Skeletal muscle satellite cell (primary cell): ENCODE data around the gene TPRG1.

Source experiments
- H3K27me3 ChIP-seq: 2 replicates; pipeline ENCODE4 v1.7.0; 2013; ENCODE audit warnings: low read length; ENCODE audit not compliant: control insufficient read depth, insufficient read depth
- H3K36me3 ChIP-seq: 2 replicates; pipeline ENCODE4 v1.7.0; 2013; ENCODE audit warnings: mild to moderate bottlenecking, control low read depth, low read length; ENCODE audit not compliant: insufficient read depth
- H3K4me1 ChIP-seq: 2 replicates; pipeline ENCODE4 v1.7.0; 2013; ENCODE audit warnings: low read length; ENCODE audit not compliant: control insufficient read depth, insufficient read depth
- H3K4me2 ChIP-seq: 2 replicates; pipeline ENCODE4 v1.7.0; 2013; ENCODE audit warnings: mild to moderate bottlenecking, low read length
- H3K4me3 ChIP-seq: 2 replicates; pipeline ENCODE4 v1.7.0; 2013; ENCODE audit warnings: low read length
- H3K9ac ChIP-seq: 2 replicates; pipeline ENCODE4 v1.7.0; 2013; ENCODE audit warnings: mild to moderate bottlenecking, low read depth, low read length, moderate library complexity
- H3K9me3 ChIP-seq: replicated peaks from 2 replicates; pipeline ENCODE4 v1.7.0; 2013; ENCODE audit warnings: mild to moderate bottlenecking, control low read depth, low read length

The TPRG1 gene

GRCh38 chr3:189286916-189287315 lies 115.1 kb downstream of the TPRG1 start:
- no peaks in the 10 kb centered on the region for H3K4me1 ChIP-seq
- H3K4me2 ChIP-seq, result no peak overlapping the region
- no peaks in the 10 kb centered on the region for H3K9me3 ChIP-seq
- H3K9ac ChIP-seq, result no peak overlapping the region
- no peak overlapping the region for H3K4me3 ChIP-seq
- no peaks in the 10 kb centered on the region for H3K27me3 ChIP-seq
- H3K36me3 ChIP-seq, result no peaks in the 10 kb centered on the region

DNA sequence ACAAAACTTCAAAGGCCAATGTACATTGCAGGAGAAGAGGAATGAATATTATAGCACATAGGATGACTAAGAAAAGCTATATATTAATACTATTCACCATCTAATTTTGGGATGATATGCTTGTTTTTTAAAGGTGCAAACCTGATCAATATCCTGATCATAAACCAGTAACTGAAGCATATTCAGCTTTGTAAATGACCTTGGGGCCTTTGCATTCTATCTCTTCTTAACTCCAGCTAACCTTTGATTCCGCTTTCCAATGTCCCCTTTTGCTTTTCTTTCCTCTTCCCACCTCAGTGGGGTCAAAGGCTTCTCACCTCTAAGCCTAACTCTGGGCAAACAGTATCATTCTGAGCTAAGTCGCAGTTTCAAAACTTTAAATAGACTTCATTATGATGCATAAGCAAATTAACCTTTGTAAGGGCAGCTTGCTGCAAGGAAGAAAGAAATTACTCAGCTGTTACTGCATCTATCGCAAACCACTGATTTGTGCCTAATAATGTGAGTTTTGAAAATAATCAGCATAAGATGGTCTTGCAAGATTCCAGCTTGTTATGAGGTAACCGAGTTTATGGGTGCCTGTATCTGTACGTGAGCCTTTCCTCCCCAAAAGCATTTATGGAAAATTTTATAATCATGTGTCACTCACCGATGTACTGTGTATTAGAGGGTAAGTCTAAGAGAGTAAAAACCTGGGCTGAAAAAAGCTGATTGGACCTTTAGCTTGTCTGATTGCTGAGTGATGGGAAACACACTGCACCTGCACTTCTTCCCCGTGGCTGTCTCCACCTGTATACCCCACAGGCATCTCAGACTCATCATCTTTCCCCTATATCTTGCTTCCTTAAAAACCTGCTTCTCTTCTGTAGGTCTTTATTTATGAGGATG lies 116.8 kb downstream of the TPRG1 start:
- H3K4me3 ChIP-seq, result no peak overlapping the region
- peaks cover 11% of the 10 kb centered on the region for H3K4me1 ChIP-seq

GRCh38 chr3:189289251-189289650 lies 117.5 kb downstream of the TPRG1 start:
- peaks cover 11% of the 10 kb centered on the region for H3K4me1 ChIP-seq
- no peaks in the 10 kb centered on the region for H3K36me3 ChIP-seq
- H3K4me2 ChIP-seq, result no peak overlapping the region
- no peaks in the 10 kb centered on the region for H3K9me3 ChIP-seq
- no peaks in the 10 kb centered on the region for H3K27me3 ChIP-seq
- H3K9ac ChIP-seq, result no peak overlapping the region
- H3K4me3 ChIP-seq, result no peak overlapping the region

More for the DNA sequence above, 116.8 kb downstream of the TPRG1 start:
- H3K36me3 ChIP-seq, result no peaks in the 10 kb centered on the region
- H3K27me3 ChIP-seq, result no peaks in the 10 kb centered on the region
- no peak overlapping the region for H3K9ac ChIP-seq
- no peaks in the 10 kb centered on the region for H3K9me3 ChIP-seq
- no peak overlapping the region for H3K4me2 ChIP-seq

- Histone ChIP-seq H3K9ac (no peak overlapping the region), H3K4me2 (peak overlapping the region; percentile 34), H3K27me3 (no peaks in the 10 kb centered on the region)
Observed at GRCh38 chr3:189292667-189293484, 121.1 kb downstream of the TPRG1 start.

GRCh38 chr3:189294649-189295048 lies 122.9 kb downstream of the TPRG1 start:
- Histone ChIP-seq H3K4me2 (no peak overlapping the region), H3K4me3 (no peak overlapping the region)

More at GRCh38 chr3:189292667-189293484, 121.1 kb downstream of the TPRG1 start:
- H3K9me3 ChIP-seq, result no peaks in the 10 kb centered on the region
- no peaks in the 10 kb centered on the region for H3K36me3 ChIP-seq
- H3K4me3 ChIP-seq, result no peak overlapping the region
- peaks cover 11% of the 10 kb centered on the region for H3K4me1 ChIP-seq

GRCh38 chr3:189295089-189295488 lies 123.3 kb downstream of the TPRG1 start:
- Histone ChIP-seq H3K9me3 (no peaks in the 10 kb centered on the region), H3K4me3 (no peak overlapping the region), H3K27me3 (no peaks in the 10 kb centered on the region), H3K4me1 (peaks cover 20% of the 10 kb centered on the region), H3K9ac (no peak overlapping the region), H3K36me3 (no peaks in the 10 kb centered on the region), H3K4me2 (no peak overlapping the region)

More at GRCh38 chr3:189294649-189295048, 122.9 kb downstream of the TPRG1 start:
- Histone ChIP-seq H3K9me3 (no peaks in the 10 kb centered on the region), H3K9ac (no peak overlapping the region), H3K27me3 (no peaks in the 10 kb centered on the region), H3K4me1 (peaks cover 20% of the 10 kb centered on the region), H3K36me3 (no peaks in the 10 kb centered on the region)

- no peak overlapping the region for H3K9ac ChIP-seq
- H3K4me3 ChIP-seq, result no peak overlapping the region
- peaks cover 15% of the 10 kb centered on the region for H3K4me1 ChIP-seq
- no peaks in the 10 kb centered on the region for H3K27me3 ChIP-seq
- H3K4me2 ChIP-seq, result no peak overlapping the region
- no peaks in the 10 kb centered on the region for H3K9me3 ChIP-seq
- no peaks in the 10 kb centered on the region for H3K36me3 ChIP-seq
Observed at GRCh38 chr3:189297932-189298331, 126.2 kb downstream of the TPRG1 start.

DNA sequence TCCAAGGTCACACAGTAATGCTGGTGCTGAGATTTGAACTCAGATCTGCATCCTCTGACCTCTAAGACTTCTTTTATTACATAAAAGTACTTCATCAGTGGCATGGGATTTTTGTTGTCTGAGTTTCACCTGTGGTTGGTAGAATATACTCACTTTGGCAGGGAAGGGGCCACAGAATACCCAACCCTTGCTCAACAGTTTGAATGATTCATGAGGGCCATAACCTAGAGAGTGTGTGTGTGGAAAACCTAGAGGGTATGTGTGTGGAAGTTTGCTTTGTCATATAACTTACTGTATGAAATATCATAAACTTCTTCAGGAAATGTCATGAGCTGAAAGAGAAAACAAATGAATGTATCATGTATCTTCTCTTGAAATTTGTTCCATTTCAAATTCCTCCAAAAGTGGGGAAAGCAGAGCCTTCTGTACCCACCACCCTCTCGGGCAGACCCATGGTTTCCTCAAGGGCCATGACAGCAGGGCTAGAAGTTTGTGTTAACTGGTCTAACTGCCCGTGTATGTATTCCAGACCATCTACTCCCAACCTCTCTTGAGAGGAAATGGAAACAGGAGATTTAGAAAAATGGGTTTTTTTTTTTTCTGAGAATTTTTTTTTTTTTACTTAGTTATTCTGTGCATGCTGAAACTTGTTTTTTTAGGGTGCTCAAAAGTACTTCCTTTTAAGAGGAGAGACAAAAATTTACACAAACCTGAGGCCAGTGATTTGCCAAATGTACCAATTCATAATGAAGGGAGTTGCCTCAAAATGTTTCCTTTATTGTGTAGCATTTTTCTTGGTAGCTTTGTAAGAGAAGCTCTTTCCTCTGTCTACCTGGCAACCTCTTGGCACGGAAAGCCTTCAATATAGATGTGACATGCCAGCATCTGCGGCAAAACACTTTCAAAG lies 127.0 kb downstream of the TPRG1 start:
- Histone ChIP-seq H3K4me1 (peaks cover 8% of the 10 kb centered on the region), H3K36me3 (no peaks in the 10 kb centered on the region), H3K4me3 (no peak overlapping the region), H3K9ac (no peak overlapping the region), H3K4me2 (no peak overlapping the region), H3K9me3 (no peaks in the 10 kb centered on the region), H3K27me3 (no peaks in the 10 kb centered on the region)

DNA sequence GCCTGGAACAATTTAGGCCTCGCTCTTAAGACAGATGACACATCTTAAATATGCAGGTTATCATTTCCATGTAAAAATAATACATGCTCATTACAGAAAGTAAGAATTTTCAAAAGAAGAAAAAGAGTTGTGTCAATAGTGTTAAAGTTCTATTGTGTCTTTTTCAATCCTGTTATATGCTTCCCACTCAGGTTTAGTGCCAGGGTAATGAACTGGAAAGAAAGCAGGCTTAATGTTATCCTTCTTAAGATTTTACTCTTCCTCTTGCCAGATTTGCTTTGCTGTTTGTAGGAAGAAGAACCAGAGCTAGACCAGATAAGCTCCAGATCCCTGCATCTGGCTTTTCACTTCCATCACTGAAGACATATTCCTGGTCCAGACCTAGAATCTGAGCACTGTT lies 128.6 kb downstream of the TPRG1 start:
- Histone ChIP-seq H3K36me3 (no peaks in the 10 kb centered on the region), H3K4me1 (peaks cover 16% of the 10 kb centered on the region), H3K9ac (no peak overlapping the region), H3K4me3 (no peak overlapping the region), H3K4me2 (no peak overlapping the region), H3K9me3 (no peaks in the 10 kb centered on the region), H3K27me3 (no peaks in the 10 kb centered on the region)

DNA sequence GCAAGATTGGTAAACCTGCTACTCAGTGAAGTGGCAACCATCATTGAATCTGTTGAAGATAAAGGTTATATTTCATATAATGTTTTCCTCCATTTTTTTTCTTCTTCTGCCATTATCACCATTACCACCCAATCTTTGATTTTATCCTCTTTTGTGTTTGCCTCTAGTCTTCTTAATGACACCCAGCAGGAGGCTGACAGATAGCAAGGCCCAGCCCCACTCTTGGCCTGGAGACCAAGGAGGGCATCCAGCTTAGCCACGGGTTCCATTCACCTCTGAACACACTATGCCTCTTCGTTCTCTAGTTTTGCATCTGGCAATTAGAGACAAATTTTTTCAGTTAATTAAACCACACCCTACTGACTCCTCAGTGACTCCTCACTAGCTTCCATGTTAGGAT lies 129.7 kb downstream of the TPRG1 start:
- H3K9me3 ChIP-seq, result no peaks in the 10 kb centered on the region
- no peaks in the 10 kb centered on the region for H3K36me3 ChIP-seq
- no peak overlapping the region for H3K4me2 ChIP-seq
- no peak overlapping the region for H3K9ac ChIP-seq
- H3K4me1 ChIP-seq, result peaks cover 16% of the 10 kb centered on the region
- H3K4me3 ChIP-seq, result no peak overlapping the region
- H3K27me3 ChIP-seq, result no peaks in the 10 kb centered on the region

- H3K4me2 ChIP-seq, result no peak overlapping the region
- peaks cover 10% of the 10 kb centered on the region for H3K4me1 ChIP-seq
- no peaks in the 10 kb centered on the region for H3K36me3 ChIP-seq
- no peaks in the 10 kb centered on the region for H3K27me3 ChIP-seq
- no peak overlapping the region for H3K9ac ChIP-seq
- H3K9me3 ChIP-seq, result no peaks in the 10 kb centered on the region
- H3K4me3 ChIP-seq, result no peak overlapping the region
Observed at GRCh38 chr3:189303584-189303983, 131.8 kb downstream of the TPRG1 start.
